Measurements from ENCODE around the gene MINDY1. TPM values are rescaled to one million over a fixed set of nuclear protein-coding genes. Genes with fewer than 3 reads are reported as not detected.

The MINDY1 gene
- total and polyA plus RNA-seq, 10 of the 15 experiments (the other 5 are each of a cell fraction or from before 2014, with no cell fraction given): 0.48 to 8.8 (median 5.0) TPM

DNA sequence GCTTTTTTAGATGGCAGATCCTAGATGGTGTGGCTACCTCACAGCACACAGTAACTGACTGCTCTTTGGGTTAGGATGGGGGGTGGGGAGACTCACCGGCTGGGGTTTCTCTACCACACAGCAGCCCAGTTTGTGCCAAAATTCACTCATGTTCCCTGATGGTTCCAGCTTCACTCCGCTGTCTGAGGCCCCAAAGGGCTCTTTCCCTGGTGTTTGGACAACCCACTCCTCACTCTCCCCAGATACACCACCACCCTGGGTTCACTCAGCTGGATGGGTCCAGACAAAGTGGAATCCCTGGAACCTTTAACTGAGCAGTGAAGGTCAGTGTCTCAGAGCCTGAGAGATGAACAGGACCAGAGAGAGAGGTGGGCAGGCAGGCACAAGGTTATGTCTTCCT is 48.9 kb upstream of the MINDY1 start:
- H3K36me3 ChIP-seq (ENCODE audit: control insufficient read depth in 2 of 2, insufficient read depth in 2 of 2, low read length in 1 of 2): peaks cover 14 to 42% of the 10 kb centered on the region in 2 experiments
- TF ChIP-seq POLR2AphosphoS5 (IDR thresholded peaks at IDR 0.05; ENCODE audit: low read length): 0 out of 2 replicates have a peak, but pooled peaks have one; percentile 27
- TF ChIP-seq BHLHE40 (IDR thresholded peaks at IDR 0.05; ENCODE audit: borderline replicate concordance in 1 of 2, low read depth in 2 of 2, low read length in 1 of 2): no peak
- TF ChIP-seq POLR2A (IDR thresholded peaks at IDR 0.05; ENCODE audit: low read depth, low read length): peak; percentile 21; the same call in 1 of the 2 replicates
- no peak for TF ChIP-seq TCF3 (IDR thresholded peaks at IDR 0.05; ENCODE audit: borderline replicate concordance, insufficient read depth, low read depth, low read length)
- no peak for TF ChIP-seq BCL11A (IDR thresholded peaks at IDR 0.05; ENCODE audit: low read depth, low read length)
- no TSS peak for BruUV-seq (replicated peaks)
- intact Hi-C loops (cut with micrococcal nuclease; ENCODE audit: unreplicated experiment): no loop called here
- RAD21 ChIA-PET (ENCODE audit: unreplicated experiment): interaction anchor here (0.6 to 0.8 kb wide), 2 partner anchors 60 to 148 kb away, joined by 3 to 4 read pairs; no protein-coding TSS in a partner anchor
- FAIRE-seq: no peak
- H3K27ac ChIP-seq (ENCODE audit: control insufficient read depth, insufficient read depth): peak overlapping the region; percentile 97
- no peak for ATAC-seq
- H3K4me3 ChIP-seq: peak overlapping the region; percentile 93
- H4K20me1 ChIP-seq (ENCODE audit: control insufficient read depth, insufficient read depth): peaks cover 3% of the 10 kb centered on the region; the same call in 1 of the 2 replicates
- H3K79me2 ChIP-seq (ENCODE audit: control insufficient read depth, insufficient read depth, low read length): peaks cover 55% of the 10 kb centered on the region
- peak overlapping the region; percentile 28; the same call in 1 of the 2 replicates for H3K9ac ChIP-seq (ENCODE audit: control insufficient read depth, insufficient read depth, low read length)
- H3K4me2 ChIP-seq (ENCODE audit: control insufficient read depth, insufficient read depth): peak overlapping the region; percentile 74
- POLR2A ChIA-PET: interaction anchor here (0.6 to 1.2 kb wide), 2 partner anchors 12 to 49 kb away, joined by 3 read pairs; partner anchors contain the start of gene MINDY1
- H3K27me3 ChIP-seq (replicated peaks in 1 of 2; ENCODE audit: control insufficient read depth in 2 of 2, insufficient read depth in 2 of 2, low read length in 1 of 2): no peaks in the 10 kb centered on the region
- DNase-seq (ENCODE audit: low read depth, low spot score): no peak
- SMC1A ChIA-PET (ENCODE audit: uncharacterized antibody, unreplicated experiment): interaction anchor here (1.2 to 1.4 kb wide), 3 partner anchors 8 to 44 kb away, joined by 4 to 5 read pairs (median 4); partner anchors contain the start of gene C1orf56
- H3K9me3 ChIP-seq (replicated peaks; ENCODE audit: control insufficient read depth, insufficient read depth, low read length): no peaks in the 10 kb centered on the region
- in situ Hi-C loops (cut with MboI): no loop called here
- WGBS (ENCODE audit: insufficient coverage, insufficient replicate concordance, low lambda C conversion rate, missing lambda C conversion rate): 50% methylated on average over 2 of the region's 2 CpGs
- peaks cover 24% of the 10 kb centered on the region for H3K4me1 ChIP-seq (ENCODE audit: control insufficient read depth, insufficient read depth, low read length)
- CTCF ChIA-PET: interaction anchor here (1.0 to 4.1 kb wide), 4 partner anchors 12 to 102 kb away, joined by 4 to 12 read pairs (median 6); partner anchors contain the start of gene TNFAIP8L2
- no peak overlapping the region for H2AFZ ChIP-seq (ENCODE audit: control insufficient read depth, low read depth, low read length)

DNA sequence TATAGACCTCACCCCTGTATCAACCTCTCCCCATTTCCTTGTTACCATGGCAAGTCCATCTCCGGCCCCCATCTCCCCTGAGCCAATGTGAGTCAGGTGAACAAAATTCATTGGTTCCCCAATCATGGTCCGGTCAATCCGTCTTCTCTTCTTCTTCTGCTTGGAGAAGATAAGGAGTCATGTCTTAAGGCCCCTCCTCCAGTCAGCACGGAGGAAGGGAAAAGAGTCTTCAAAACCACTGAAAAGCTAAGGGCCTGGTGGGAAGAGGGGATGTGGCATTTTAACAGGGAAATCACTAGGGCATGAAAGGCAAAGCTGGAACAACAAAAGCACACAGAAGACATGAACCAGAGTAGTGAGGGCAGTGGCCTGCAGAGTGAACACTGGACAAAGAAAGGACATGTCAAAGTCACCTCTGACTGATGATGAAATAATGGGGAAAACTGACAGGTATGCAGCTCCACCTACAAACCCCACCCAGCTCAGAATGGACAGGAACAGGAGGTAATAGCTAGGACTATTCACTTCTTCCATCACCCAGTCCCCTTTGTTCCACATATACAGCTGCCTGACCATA is 48.4 kb upstream of the MINDY1 start:
- intact Hi-C loops (cut with micrococcal nuclease; ENCODE audit: unreplicated experiment) (no loop called here), in situ Hi-C loops (cut with MboI) (no loop called here)
- ChIA-PET CTCF (interaction anchor here (0.9 to 4.1 kb wide), 5 partner anchors 10 to 102 kb away, joined by 3 to 12 read pairs (median 4); partner anchors contain the start of gene TNFAIP8L2), RAD21 (ENCODE audit: unreplicated experiment) (interaction anchor here (0.8 kb wide), 1 partner anchor 60 kb away, joined by 3 read pairs; no protein-coding TSS in a partner anchor), SMC1A (ENCODE audit: uncharacterized antibody, unreplicated experiment) (interaction anchor here (1.2 to 1.4 kb wide), 2 partner anchors 13 to 45 kb away, joined by 4 read pairs; no protein-coding TSS in a partner anchor), POLR2A (interaction anchor here (0.6 to 1.2 kb wide), 2 partner anchors 11 to 462 kb away, joined by 4 read pairs; no protein-coding TSS in a partner anchor)
- no peak for DNase-seq (ENCODE audit: low read depth, low spot score)
- 84% methylated on average over 4 of the region's 4 CpGs for WGBS (ENCODE audit: insufficient coverage, insufficient replicate concordance, low lambda C conversion rate, missing lambda C conversion rate)
- Histone ChIP-seq H3K4me3 (no peak overlapping the region), H3K4me1 (ENCODE audit: control insufficient read depth, insufficient read depth, low read length) (peaks cover 24% of the 10 kb centered on the region), H3K36me3 (ENCODE audit: control insufficient read depth in 2 of 2, insufficient read depth in 2 of 2, low read length in 1 of 2) (peaks cover 14 to 44% of the 10 kb centered on the region in 2 experiments), H3K27me3 (replicated peaks in 1 of 2; ENCODE audit: control insufficient read depth in 2 of 2, insufficient read depth in 2 of 2, low read length in 1 of 2) (no peaks in the 10 kb centered on the region), H3K4me2 (ENCODE audit: control insufficient read depth, insufficient read depth) (peak overlapping the region; percentile 74; the same call in 1 of the 2 replicates), H4K20me1 (ENCODE audit: control insufficient read depth, insufficient read depth) (peaks cover 3% of the 10 kb centered on the region; the same call in 1 of the 2 replicates), H2AFZ (ENCODE audit: control insufficient read depth, low read depth, low read length) (no peak overlapping the region), H3K9me3 (replicated peaks; ENCODE audit: control insufficient read depth, insufficient read depth, low read length) (no peaks in the 10 kb centered on the region), H3K27ac (ENCODE audit: control insufficient read depth, insufficient read depth) (peak overlapping the region; percentile 97; the same call in 1 of the 2 replicates), H3K79me2 (ENCODE audit: control insufficient read depth, insufficient read depth, low read length) (peaks cover 51% of the 10 kb centered on the region), H3K9ac (ENCODE audit: control insufficient read depth, insufficient read depth, low read length) (peak overlapping the region; percentile 28; the same call in 1 of the 2 replicates)
- ATAC-seq: no peak
- BruUV-seq (replicated peaks): no TSS peak
- no peak for FAIRE-seq
- no peak for TF ChIP-seq KAT2A (conservative IDR thresholded peaks at IDR 0.05; ENCODE audit: control insufficient read depth, low read depth, low read length)
- no peak for TF ChIP-seq BHLHE40 (IDR thresholded peaks at IDR 0.05; ENCODE audit: borderline replicate concordance in 1 of 2, low read depth in 2 of 2, low read length in 1 of 2)
- no peak for TF ChIP-seq YY1 (IDR thresholded peaks at IDR 0.05; ENCODE audit: low read depth, low read length)
- no peak for TF ChIP-seq SMC3 (IDR thresholded peaks at IDR 0.05; ENCODE audit: borderline replicate concordance, low read length)
- TF ChIP-seq, protein P1, sequence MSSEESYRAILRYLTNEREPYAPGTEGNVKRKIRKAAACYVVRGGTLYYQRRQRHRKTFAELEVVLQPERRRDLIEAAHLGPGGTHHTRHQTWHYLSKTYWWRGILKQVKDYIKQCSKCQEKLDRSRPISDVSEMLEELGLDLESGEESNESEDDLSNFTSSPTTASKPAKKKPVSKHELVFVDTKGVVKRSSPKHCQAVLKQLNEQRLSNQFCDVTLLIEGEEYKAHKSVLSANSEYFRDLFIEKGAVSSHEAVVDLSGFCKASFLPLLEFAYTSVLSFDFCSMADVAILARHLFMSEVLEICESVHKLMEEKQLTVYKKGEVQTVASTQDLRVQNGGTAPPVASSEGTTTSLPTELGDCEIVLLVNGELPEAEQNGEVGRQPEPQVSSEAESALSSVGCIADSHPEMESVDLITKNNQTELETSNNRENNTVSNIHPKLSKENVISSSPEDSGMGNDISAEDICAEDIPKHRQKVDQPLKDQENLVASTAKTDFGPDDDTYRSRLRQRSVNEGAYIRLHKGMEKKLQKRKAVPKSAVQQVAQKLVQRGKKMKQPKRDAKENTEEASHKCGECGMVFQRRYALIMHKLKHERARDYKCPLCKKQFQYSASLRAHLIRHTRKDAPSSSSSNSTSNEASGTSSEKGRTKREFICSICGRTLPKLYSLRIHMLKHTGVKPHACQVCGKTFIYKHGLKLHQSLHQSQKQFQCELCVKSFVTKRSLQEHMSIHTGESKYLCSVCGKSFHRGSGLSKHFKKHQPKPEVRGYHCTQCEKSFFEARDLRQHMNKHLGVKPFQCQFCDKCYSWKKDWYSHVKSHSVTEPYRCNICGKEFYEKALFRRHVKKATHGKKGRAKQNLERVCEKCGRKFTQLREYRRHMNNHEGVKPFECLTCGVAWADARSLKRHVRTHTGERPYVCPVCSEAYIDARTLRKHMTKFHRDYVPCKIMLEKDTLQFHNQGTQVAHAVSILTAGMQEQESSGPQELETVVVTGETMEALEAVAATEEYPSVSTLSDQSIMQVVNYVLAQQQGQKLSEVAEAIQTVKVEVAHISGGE (CRISPR knock-in tag; IDR thresholded peaks at IDR 0.05): 0 out of 2 replicates have a peak, but pooled peaks have one; percentile 11
- TF ChIP-seq BRCA1 (IDR thresholded peaks at IDR 0.05; ENCODE audit: low read depth, low read length): no peak
- 0 out of 2 replicates have a peak, but pooled peaks have one; percentile 17 for TF ChIP-seq POLR2AphosphoS5 (IDR thresholded peaks at IDR 0.05; ENCODE audit: low read length)
- no peak for TF ChIP-seq ETV6 (conservative IDR thresholded peaks at IDR 0.05 in 1 of 2, IDR thresholded peaks at IDR 0.05 in 1 of 2; ENCODE audit: borderline replicate concordance in 1 of 2, low read depth in 1 of 2)
- TF ChIP-seq SMAD5 (IDR thresholded peaks at IDR 0.05; ENCODE audit: low read depth): no peak
